K562 (cell line): Measurements from ENCODE around the gene IGSF21.

Experiments used
- ATF3 ChIP-seq, 2 experiments: fragments of 450-650 bp in 1 of 2; sonication (generic) in 1 of 2; formaldehyde crosslinking in 1 of 2; IDR thresholded peaks in 1 of 2; conservative IDR thresholded peaks in 1 of 2; 2 replicates each; pipeline versions ENCODE4 v1.6.1 to v1.8.1; 2016 to 2023; ENCODE audit warnings: mild to moderate bottlenecking in 2 of 2, moderate library complexity in 2 of 2, inconsistent platforms in 1 of 2, missing genetic modification reagents in 1 of 2
- BACH1 ChIP-seq: fragments of 200-800 bp; sonication (Bioruptor generic); IDR thresholded peaks from 2 replicates; pipeline ENCODE4 v1.6.1; 2016; ENCODE audit warnings: missing genetic modification characterization, missing compliant biosample characterization
- BRCA1 ChIP-seq, 2 experiments: fragments of 450-650 bp in 1 of 2; sonication (generic) in 1 of 2; formaldehyde crosslinking in 1 of 2; IDR thresholded peaks; 2 replicates each; pipeline versions ENCODE4 v1.5.0 to v1.6.1; 2017 to 2020; ENCODE audit warnings: mild to moderate bottlenecking in 1 of 2, missing genetic modification reagents in 1 of 2
- CTCF ChIP-seq, 3 experiments: IDR thresholded peaks in 2 of 3; conservative IDR thresholded peaks in 1 of 3; 2 replicates each; pipeline ENCODE4 v1.5.1; 2011 to 2012; ENCODE audit warnings: low read length in 3 of 3, mild to moderate bottlenecking in 3 of 3, control low read depth in 2 of 3, improper control_type of control experiment in 1 of 3, inconsistent platforms in 1 of 3, low read depth in 1 of 3, mixed read lengths in 1 of 3, moderate library complexity in 1 of 3; ENCODE audit not compliant: insufficient read depth in 2 of 3
- MAFF ChIP-seq: IDR thresholded peaks from 2 replicates; pipeline ENCODE4 v1.6.1; 2012; ENCODE audit warnings: low read length, improper control_type of control experiment
- NR3C1 ChIP-seq: sonication (generic); formaldehyde crosslinking; IDR thresholded peaks from 2 replicates; pipeline ENCODE4 v1.8.1; 2022; ENCODE audit warnings: missing genetic modification reagents
- NRF1 ChIP-seq, 2 experiments: fragments of 450-650 bp; IDR thresholded peaks in 1 of 2; conservative IDR thresholded peaks in 1 of 2; 2 replicates each; pipeline ENCODE4 v1.6.1; 2014; ENCODE audit warnings: mild to moderate bottlenecking in 2 of 2
- SNRNP70 ChIP-seq: fragments of 200-400 bp; formaldehyde crosslinking; optimal IDR thresholded peaks from 2 replicates; pipeline ENCODE3; 2017; ENCODE audit warnings: low read depth, low read length
- SREBF1 ChIP-seq: fragments of 150-350 bp; IDR thresholded peaks from 2 replicates; pipeline ENCODE4 v1.6.1; 2014; ENCODE audit warnings: antibody characterized with exemption, low read depth, low read length, borderline replicate concordance
- ZNF134 ChIP-seq: fragments of 250-450 bp; sonication (Bioruptor Pico); conservative IDR thresholded peaks from 2 replicates; pipeline ENCODE4 v1.4.0; 2020
- ZNF449 ChIP-seq: fragments of 250-450 bp; sonication (Bioruptor Pico); IDR thresholded peaks from 2 replicates; pipeline ENCODE4 v1.8.0; 2022; ENCODE audit warnings: moderate library complexity, mild to moderate bottlenecking, inconsistent platforms
- ZNF75A ChIP-seq: fragments of 450-650 bp; formaldehyde crosslinking; IDR thresholded peaks from 2 replicates; pipeline ENCODE4 v1.4.0; 2020; ENCODE audit warnings: mild to moderate bottlenecking
- ZNF76 ChIP-seq: fragments of 250-450 bp; sonication (Bioruptor Pico); IDR thresholded peaks from 2 replicates; pipeline ENCODE4 v1.4.0; 2020; ENCODE audit warnings: mild to moderate bottlenecking, moderate library complexity, borderline replicate concordance

GRCh38 chr1:18109058-18109755 is 1.6 kb downstream of the IGSF21 start:
- TF ChIP-seq BACH1 (tag) = no peak
- TF ChIP-seq NR3C1 (CRISPR knock-in tag) = no peak
- no peak for TF ChIP-seq ZNF449 (CRISPR knock-in tag)
- TF ChIP-seq SREBF1 = no peak
- TF ChIP-seq ZNF75A (CRISPR knock-in tag) = no peak
- no peak for TF ChIP-seq SNRNP70
- TF ChIP-seq BRCA1 (IDR thresholded peaks at IDR 0.05) = no peak
- no peak for TF ChIP-seq BRCA1 (CRISPR knock-in tag; IDR thresholded peaks at IDR 0.05)
- TF ChIP-seq ATF3 (IDR thresholded peaks at IDR 0.05) = no peak
- no peak for TF ChIP-seq ATF3 (CRISPR knock-in tag; conservative IDR thresholded peaks at IDR 0.05)
- TF ChIP-seq ZNF76 (CRISPR knock-in tag) = no peak
- TF ChIP-seq ZNF134 (CRISPR knock-in tag) = no peak
- no peak for TF ChIP-seq NRF1 (conservative IDR thresholded peaks at IDR 0.05 in 1 of 2, IDR thresholded peaks at IDR 0.05 in 1 of 2)
- no peak for TF ChIP-seq MAFF
- no peak for TF ChIP-seq CTCF (IDR thresholded peaks at IDR 0.05 in 2 of 3, conservative IDR thresholded peaks at IDR 0.05 in 1 of 3; ENCODE audit: insufficient read depth in 2 of 3, low read depth in 1 of 3, low read length in 3 of 3)
